Measurements from ENCODE around the gene SLC2A5.

DNA sequence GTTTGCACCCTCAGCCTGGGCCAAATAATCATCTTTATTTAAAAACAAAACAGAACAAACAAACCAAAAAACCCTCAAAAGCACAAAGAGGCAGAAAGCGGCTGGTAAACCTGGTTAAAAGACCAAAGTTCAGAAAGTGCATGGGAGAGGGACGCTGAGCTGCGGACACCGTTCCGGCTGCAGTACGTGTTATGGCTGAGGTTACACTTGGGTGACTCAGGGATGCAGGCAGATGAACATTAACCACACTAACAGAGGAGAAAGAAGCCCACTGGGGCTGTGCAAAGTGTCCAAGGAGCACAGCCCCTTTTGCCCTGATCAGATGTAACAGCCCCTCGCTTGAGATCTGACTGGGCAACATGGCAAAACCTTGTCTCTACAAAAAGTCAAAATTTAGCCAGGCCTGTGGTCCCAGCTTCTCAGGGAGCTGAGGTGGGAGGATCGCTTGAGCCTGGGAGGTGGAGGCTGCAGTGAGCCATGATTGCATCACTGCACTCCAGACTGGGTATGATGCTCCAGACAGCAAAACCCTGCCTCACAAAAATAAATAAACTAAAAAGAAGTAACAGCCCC lies 31.1 kb upstream of the SLC2A5 start:
- TF ChIP-seq, protein P1, sequence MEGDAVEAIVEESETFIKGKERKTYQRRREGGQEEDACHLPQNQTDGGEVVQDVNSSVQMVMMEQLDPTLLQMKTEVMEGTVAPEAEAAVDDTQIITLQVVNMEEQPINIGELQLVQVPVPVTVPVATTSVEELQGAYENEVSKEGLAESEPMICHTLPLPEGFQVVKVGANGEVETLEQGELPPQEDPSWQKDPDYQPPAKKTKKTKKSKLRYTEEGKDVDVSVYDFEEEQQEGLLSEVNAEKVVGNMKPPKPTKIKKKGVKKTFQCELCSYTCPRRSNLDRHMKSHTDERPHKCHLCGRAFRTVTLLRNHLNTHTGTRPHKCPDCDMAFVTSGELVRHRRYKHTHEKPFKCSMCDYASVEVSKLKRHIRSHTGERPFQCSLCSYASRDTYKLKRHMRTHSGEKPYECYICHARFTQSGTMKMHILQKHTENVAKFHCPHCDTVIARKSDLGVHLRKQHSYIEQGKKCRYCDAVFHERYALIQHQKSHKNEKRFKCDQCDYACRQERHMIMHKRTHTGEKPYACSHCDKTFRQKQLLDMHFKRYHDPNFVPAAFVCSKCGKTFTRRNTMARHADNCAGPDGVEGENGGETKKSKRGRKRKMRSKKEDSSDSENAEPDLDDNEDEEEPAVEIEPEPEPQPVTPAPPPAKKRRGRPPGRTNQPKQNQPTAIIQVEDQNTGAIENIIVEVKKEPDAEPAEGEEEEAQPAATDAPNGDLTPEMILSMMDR (conservative IDR thresholded peaks at IDR 0.05): no peak
- no peak for TF ChIP-seq EZH2 (IDR thresholded peaks at IDR 0.05; ENCODE audit: low read depth)

Measured in PC-9 (cell line).